ENCODE data around the gene CSRP1.
A peak's percentile ranks its signal among the peaks of the same experiment; 100 is the strongest.
"Not testable (repeated sequence)": the region's sequence is repeated elsewhere in the genome, so short reads cannot be mapped to it uniquely, and the experiment has no call there.

CSRP1 gene

DNA sequence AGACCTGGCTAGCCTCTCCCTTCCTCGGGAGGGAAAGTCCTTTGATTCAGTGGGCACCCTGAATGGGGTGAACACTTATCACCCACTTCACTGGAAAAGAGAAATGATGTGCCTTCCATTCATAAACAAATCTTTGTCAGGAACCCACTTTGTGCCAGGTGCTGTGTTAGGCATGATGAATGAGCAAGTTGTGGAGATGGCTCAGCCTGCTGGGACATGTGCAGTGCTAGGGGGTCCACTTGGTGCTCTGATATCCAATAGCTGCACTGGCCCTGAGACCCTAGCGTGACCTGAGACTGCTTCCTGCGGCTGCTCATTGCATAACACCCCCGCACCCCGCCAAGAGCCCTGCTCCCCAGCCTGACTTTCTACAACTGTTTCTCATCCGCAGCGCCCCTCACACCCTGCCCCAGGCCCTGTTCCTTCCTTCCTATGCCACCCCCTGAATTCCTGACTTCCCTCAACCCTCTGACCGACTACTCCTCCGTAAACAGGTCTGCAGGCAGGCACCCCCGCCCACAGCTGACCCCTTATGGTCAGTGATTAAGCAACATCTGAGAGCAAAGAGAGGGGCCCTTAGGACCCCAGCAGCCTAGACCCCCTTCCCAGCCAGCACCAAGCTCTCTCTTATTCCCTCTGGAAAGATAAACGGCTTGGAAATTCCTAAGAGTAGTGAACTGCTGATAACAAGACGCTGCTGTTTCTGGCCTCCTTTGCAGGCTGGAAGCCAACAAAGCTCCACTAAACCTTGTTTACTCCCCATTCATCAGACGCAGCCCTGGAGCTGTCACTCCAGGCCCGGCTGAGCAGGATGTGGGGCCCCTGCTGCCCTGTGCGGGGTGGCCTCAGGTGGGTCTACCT, 12.9 kb downstream of the CSRP1 start:
- no peak for DNase-seq

- DNase-seq: not testable (repeated sequence)
Observed at GRCh38 chr1:201493026-201493656, 13.8 kb downstream of the CSRP1 start.

- no peak for DNase-seq
Observed at GRCh38 chr1:201491896-201492511, 14.9 kb downstream of the CSRP1 start.

- no peak for DNase-seq
Observed at GRCh38 chr1:201490708-201491131, 16.2 kb downstream of the CSRP1 start.

DNA sequence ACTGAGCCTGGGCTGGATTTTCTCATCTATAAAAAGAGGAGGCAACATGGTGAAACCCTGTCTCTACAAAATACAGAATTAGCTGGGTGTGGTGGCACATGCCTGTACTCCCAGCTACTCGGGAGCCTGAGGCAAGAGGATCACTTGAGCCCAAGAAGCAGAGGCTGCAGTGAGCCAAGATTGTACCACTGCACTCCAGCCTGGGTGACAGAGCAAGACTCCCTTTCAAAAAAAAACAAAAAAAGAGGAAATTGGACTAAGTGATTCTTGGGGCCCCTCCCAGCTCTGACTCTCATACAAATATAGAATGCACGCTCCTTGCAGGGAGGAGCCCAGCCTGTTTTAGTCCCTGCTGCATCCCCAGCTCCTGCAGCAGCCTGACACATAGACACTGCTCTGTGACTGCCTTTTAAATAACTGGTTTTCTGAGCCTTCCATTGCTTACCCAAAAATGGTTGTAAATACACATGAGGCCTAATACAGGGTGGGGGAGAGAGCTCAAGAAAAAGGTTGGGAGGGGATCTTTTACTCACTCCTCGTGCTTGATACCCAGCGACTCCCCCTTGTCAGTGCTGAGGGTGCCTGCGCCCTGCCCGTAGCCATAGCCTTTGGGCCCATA, 17.2 kb downstream of the CSRP1 start:
- DNase-seq: no peak

- no peak for DNase-seq
Observed at GRCh38 chr1:201488830-201489589, 17.9 kb downstream of the CSRP1 start.

GRCh38 chr1:201487742-201488141, 19.2 kb downstream of the CSRP1 start:
- DNase-seq: no peak

DNA sequence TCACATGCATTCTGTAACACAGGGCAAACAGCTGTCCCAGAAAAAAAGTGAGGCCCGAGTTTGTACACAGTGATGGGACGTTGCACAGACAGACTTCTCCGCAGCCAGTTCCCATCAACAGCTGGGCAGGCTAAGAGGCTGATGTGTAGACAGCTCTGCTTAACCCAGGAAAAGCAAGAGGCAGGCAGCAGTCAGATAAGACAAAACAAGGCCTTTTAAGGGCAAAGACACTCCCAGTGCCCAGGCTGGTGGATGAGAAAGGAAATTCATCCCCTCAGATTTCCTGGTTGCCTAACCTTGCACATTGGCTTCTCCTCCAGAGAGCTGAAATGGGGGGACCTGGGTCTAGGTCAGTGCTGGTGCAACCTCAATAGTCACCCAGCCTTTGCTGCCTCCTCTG, 20.7 kb downstream of the CSRP1 start:
- DNase-seq: no peak

DNA sequence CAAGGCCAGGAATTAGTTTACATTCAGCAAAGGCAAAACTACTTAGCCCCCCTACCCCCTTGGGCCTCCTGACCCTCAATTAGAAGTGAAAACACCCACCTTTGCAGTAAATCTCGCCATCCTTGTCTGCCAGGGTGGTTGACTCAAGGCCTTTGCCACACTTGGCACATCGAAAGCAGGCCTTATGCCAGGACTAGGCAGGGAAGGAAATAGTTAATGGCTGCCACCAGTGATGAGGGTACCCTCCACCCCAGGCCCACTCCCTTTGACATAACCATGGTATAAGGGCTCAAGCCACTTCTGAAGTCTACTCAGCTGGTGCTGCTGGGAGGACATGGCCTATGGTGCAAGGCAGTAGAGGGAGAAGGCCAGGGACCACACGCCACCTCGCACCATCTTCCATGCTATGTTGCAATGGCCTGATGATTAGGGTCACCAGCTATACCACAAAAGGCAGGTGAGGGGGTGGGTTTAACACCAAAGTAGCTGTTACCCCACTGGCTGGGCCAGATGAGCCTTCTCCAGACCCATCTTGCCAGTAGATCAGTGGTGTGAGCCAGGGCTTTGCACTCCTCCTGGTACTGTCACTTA, 21.6 kb downstream of the CSRP1 start:
- no peak for DNase-seq

- DNase-seq: no peak
Observed at GRCh38 chr1:201483373-201483949, 23.5 kb downstream of the CSRP1 start.

- DNase-seq: no peak
Observed at GRCh38 chr1:201482755-201483154, 24.2 kb downstream of the CSRP1 start.

DNA sequence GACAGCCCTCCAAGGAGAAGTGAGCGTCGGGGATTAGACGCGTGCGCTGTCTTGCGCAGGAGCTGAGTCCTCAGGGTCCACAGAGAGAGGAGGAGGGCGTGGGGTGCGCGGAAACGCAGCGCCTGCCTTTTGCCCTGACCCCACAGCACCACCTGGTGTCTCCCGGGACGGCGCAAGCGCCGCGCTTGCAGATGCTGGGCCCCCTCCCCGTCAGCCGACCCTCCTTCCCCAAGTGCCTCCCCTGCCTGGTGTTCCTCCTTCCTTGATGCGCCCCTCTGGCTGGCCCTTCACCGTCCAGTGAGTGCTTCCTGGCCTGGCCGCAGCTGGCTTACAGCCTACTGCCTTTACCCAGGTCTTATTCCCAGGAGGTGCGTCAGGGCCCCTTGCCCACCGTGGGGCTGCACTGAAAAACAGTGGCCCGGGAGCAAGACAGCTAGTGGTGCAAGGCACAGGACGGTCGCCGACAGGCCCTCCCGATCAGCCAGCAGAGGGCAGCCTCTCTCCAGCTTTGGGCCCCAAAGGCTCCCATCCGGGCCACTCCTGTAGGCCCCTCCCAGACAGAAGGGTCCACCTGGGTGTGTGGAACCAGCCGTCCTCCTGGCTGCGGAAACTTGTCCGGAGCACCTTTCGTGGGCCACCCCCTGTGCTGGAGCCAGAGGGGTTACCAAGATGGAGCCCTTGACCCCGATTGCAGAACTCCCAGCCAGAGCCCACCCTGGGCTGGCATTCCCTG, 25.0 kb downstream of the CSRP1 start:
- peak; percentile 88 for DNase-seq

DNA sequence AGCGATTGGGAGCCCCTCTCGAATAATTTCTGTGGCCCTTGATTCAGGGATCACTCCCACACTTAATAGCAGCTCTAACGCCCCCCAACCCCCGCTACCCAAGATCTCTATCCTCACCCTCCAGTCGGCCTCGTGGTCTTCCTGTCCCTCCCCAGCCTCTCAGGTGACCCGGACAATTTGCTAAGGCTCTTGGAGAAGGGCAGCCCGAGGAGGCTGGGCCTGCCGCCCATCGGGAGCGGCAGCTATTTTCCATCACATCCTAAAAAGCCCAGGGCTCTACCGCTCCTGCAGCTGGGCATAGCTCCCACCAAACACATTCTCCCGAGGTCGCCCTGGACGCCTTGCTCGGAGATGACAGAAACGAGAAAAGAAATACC, 25.9 kb downstream of the CSRP1 start:
- DNase-seq: no peak

- DNase-seq: peak; percentile 85
Observed at GRCh38 chr1:201480231-201481003, 26.5 kb downstream of the CSRP1 start.

DNA sequence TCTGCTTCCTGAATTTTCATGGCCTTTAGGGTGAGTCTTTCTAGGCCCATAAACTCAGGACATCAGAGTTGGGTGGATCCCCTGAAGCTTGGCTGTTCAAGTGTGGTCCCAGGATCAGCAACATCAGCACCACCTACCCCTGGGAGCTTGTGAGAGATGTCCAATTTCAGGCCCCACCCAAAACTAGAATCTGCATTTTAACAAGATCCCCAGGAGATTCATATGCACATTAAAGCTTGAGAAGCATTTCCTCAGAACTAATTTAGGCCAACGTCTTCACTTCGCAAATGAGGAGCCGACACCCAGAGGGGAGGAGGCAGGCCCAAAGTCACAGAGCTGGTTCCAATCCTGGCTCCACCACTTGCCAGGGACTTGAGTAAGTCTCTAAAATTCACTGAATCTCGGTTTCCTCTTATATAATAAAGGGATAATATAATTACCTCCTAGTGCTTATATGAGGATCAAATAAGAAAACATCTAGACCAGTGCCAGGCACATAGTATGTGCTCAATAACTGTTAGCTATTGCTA, 27.7 kb downstream of the CSRP1 start:
- no peak for DNase-seq

DNA sequence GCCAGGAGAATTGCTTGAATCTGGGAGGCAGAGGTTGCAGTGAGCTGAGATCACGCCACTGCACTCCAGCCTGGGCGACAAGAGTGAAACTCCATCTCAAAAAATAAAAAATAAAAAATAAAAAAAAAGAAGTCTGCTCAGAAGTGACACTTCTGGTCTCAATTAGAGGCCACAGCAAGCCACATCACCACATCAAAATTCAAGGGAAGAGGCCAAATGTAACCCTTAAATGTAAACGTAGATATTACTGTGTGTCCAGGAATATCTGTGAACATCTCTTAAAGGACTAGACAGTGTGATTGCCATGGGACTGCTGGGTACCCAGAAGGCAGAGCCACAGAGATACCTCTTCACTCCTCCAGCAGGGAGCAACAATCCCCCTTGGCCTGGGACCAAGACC, 28.3 kb downstream of the CSRP1 start:
- DNase-seq: not testable (repeated sequence)

DNA sequence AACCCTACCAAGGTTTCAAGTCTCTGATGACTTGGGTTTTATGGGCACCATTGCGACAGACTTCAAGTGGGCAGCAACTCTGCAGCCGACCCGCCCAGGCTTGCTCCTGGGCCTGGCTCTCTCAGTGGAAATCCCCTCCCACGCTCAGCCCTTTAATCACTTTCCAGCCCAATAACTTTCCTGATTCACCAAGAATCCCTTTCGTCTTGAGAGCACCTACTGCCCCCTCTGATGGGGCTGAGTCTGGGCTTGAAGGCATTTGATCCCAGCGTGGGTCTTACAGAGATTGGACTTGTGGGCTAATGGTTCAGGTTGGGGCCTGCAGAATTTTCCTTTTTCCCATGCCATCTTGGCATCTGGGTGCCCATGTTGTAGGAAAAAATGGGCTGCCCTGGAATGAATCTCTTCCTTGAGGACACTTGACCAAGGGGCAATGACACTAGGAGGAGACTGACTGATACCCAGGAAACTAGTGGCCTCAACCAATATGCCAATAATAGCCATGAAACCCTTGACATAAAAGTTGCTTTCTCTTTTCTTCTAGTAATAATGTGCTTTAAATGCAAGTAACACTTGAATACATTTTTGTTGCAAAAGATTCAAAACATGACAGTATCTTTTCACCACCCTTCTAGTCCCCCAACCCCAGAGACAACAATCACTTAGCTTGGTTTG, 30.1 kb downstream of the CSRP1 start:
- DNase-seq: no peak

- DNase-seq: no peak
Observed at GRCh38 chr1:201475915-201476669, 30.8 kb downstream of the CSRP1 start.

DNA sequence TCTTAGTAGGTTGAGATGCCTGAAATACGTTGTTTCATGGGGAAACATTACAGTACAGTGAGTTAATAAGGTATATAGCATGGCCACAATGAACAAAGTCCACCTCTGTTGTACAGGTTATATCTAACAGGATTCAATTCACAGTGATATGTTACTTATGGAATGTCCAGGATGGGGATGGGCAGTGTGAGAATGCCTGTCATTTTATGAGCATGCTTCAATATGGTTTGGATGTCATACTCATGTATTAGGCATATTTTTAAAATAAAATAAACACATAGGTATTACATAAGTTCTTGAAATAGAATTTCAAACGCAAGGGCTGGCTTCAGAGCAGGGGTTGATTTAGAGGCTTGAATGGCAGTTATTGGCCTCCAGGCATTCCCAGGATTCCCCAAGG, 31.8 kb downstream of the CSRP1 start:
- DNase-seq: no peak
